ENCODE measurements around the gene TCF4. TPM values are rescaled to one million over a fixed set of nuclear protein-coding genes. Genes with fewer than 3 reads are reported as not detected.

Gene TCF4
- total RNA-seq, 5 donors from 2014 or later (not counting 1 experiment from before 2014, with no cell fraction given) = 2.6 to 11.0 (median 6.6) TPM

DNA sequence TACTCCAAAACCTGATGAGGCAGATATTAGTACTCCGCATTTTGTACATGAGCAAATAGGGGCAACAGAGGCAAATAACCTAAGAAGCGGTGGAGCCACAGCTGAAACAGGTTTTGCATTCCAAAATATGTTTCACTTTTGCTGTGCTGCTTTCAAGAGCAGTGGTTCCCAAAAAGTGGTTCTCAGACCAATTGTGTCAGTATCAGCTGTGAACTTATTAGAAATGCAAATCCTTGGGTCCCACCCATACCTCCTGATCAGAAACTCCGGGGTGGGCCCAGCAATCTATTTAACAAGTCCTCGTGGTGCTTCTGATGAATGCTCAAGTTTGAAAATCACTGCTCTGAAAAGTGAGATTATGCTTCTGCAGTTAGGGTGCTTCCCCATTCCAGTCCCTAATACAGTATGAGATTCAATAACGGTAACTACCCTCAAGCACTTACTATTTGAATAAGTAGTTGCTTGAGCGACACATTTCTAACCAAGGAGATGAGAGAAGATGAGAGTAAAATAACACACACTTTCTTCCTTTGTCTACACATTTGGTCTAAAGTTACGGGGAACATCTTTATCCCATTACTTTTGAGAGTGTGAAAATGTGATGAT, 17.8 kb upstream of the TCF4 start:
- Histone ChIP-seq H3K27ac (ENCODE audit: low read length) (no peak overlapping the region), H3K27me3 (replicated peaks in 1 of 2; ENCODE audit: control insufficient read depth in 2 of 2, extremely low read depth in 1 of 2, insufficient read depth in 2 of 2, low read length in 1 of 2) (no peaks in the 10 kb centered on the region), H3K4me3 (ENCODE audit: control insufficient read depth in 1 of 2, extremely low read depth in 1 of 2, low read length in 1 of 2) (no peak overlapping the region), H3K4me1 (ENCODE audit: control insufficient read depth in 1 of 2, extremely low read depth in 1 of 2, insufficient read depth in 2 of 2, low read length in 2 of 2) (no peaks in the 10 kb centered on the region), H3K36me3 (ENCODE audit: control insufficient read depth in 2 of 2, extremely low read depth in 1 of 2, insufficient read depth in 1 of 2, low read length in 1 of 2) (no peaks in the 10 kb centered on the region), H3K9me3 (no peaks in the 10 kb centered on the region)
- Mint-ChIP-seq H3K9me3 (peaks cover 0 to 7% (median 0%) of the 10 kb centered on the region in 3 donors), H3K4me1 (no peaks in the 10 kb centered on the region), H3K4me3 (no peak overlapping the region), H3K27me3 (peaks cover 0 to 7% of the 10 kb centered on the region in 2 donors), H3K36me3 (no peaks in the 10 kb centered on the region), H3K27ac (no peak overlapping the region)
- ChIA-PET POLR2A (no interaction called here), CTCF (no interaction called here)
- ATAC-seq (replicated peaks in 1 of 4) = no peak
- 100% methylated on average over 2 of the region's 7 CpGs for WGBS (ENCODE audit: insufficient coverage)
- DNase-seq = no peak

DNA sequence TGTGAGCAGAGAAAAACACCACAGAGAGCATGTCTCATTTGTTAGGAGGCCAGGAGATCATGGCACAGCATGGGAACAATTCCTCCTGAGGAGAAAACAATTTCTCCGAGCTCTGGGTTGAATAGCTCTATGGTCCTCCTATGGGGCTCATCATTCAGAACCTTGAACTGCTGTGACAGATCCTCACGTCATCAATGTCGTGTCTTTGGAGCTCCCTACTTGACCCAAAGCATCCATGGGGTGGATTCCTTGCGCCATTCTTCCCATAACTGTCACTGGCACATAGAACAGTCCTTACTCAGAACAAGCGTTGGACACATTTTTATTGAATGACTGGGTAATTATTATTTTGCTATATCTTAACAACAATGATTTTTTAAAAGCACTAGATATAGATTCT, 15.8 kb upstream of the TCF4 start:
- Histone ChIP-seq H3K36me3 (ENCODE audit: control insufficient read depth in 2 of 2, extremely low read depth in 1 of 2, insufficient read depth in 1 of 2, low read length in 1 of 2) (no peaks in the 10 kb centered on the region), H3K9me3 (no peaks in the 10 kb centered on the region), H3K27ac (ENCODE audit: low read length) (no peak overlapping the region), H3K4me3 (ENCODE audit: control insufficient read depth in 1 of 2, extremely low read depth in 1 of 2, low read length in 1 of 2) (no peak overlapping the region), H3K4me1 (ENCODE audit: control insufficient read depth in 1 of 2, extremely low read depth in 1 of 2, insufficient read depth in 2 of 2, low read length in 2 of 2) (no peaks in the 10 kb centered on the region), H3K27me3 (replicated peaks in 1 of 2; ENCODE audit: control insufficient read depth in 2 of 2, extremely low read depth in 1 of 2, insufficient read depth in 2 of 2, low read length in 1 of 2) (no peaks in the 10 kb centered on the region)
- CTCF ChIA-PET = no interaction called here
- DNase-seq (no peak), ATAC-seq (replicated peaks in 1 of 4) (no peak)
- Mint-ChIP-seq H3K4me1 (no peaks in the 10 kb centered on the region), H3K9me3 (peaks cover 0 to 2% (median 0%) of the 10 kb centered on the region in 3 donors), H3K27me3 (peaks cover 0 to 7% of the 10 kb centered on the region in 2 donors), H3K27ac (no peak overlapping the region), H3K36me3 (no peaks in the 10 kb centered on the region), H3K4me3 (no peak overlapping the region)
- POLR2A ChIA-PET = interaction anchor here in 1 of 2 donors (0.6 kb wide), 1 partner anchor 969 kb away, joined by 3 read pairs; no protein-coding TSS in a partner anchor
- WGBS (ENCODE audit: insufficient coverage) = 100% methylated on average over 1 of the region's 5 CpGs

DNA sequence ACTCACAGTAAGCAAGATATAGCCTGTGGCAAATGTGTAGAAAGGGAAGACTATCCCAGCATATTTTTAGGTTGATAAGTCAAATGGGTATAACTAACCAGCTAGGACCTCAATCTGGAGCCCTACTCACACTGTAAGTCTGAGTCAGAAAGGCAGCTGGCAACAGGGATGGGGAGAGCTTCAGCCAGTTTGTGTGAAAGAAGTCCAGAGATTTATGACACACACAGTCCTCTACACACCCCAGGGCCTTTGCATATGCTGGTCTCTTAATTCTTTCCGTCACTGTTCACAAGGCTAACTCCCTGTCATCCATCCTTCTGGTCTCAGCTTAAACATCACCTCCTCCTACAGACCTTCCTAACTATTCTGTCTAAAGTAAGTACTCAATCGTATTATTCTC, 5.9 kb upstream of the TCF4 start:
- 91% methylated on average over 1 of the region's 2 CpGs for WGBS (ENCODE audit: insufficient coverage)
- CTCF ChIA-PET = no interaction called here

GRCh38 chr18:55592572-55592971, 4.6 kb upstream of the TCF4 start:
- no peak overlapping the region for H3K27ac Mint-ChIP-seq
- peaks cover 0 to 10% of the 10 kb centered on the region in 2 experiments for H3K27me3 ChIP-seq (replicated peaks in 1 of 2; ENCODE audit: control insufficient read depth in 2 of 2, extremely low read depth in 1 of 2, insufficient read depth in 2 of 2, low read length in 1 of 2)
- ATAC-seq (replicated peaks in 1 of 4) (no peak), DNase-seq (no peak)
- peaks cover 4% of the 10 kb centered on the region for H3K36me3 Mint-ChIP-seq
- no peak overlapping the region for H3K27ac ChIP-seq (ENCODE audit: low read length)
- no peak overlapping the region for H3K4me3 Mint-ChIP-seq
- ChIA-PET CTCF (no interaction called here), POLR2A (no interaction called here)
- peaks cover 12 to 21% (median 15%) of the 10 kb centered on the region in 3 donors for H3K4me1 Mint-ChIP-seq
- no peaks in the 10 kb centered on the region for H3K9me3 Mint-ChIP-seq
- H3K36me3 ChIP-seq (ENCODE audit: control insufficient read depth in 2 of 2, extremely low read depth in 1 of 2, insufficient read depth in 1 of 2, low read length in 1 of 2) = no peaks in the 10 kb centered on the region
- peaks cover 7 to 31% of the 10 kb centered on the region in 2 donors for H3K27me3 Mint-ChIP-seq
- peaks cover 6 to 7% of the 10 kb centered on the region in 2 experiments for H3K4me1 ChIP-seq (ENCODE audit: control insufficient read depth in 1 of 2, extremely low read depth in 1 of 2, insufficient read depth in 2 of 2, low read length in 2 of 2)
- no peaks in the 10 kb centered on the region for H3K9me3 ChIP-seq
- no peak overlapping the region for H3K4me3 ChIP-seq (ENCODE audit: control insufficient read depth in 1 of 2, extremely low read depth in 1 of 2, low read length in 1 of 2)
- WGBS (ENCODE audit: insufficient coverage) = 79% methylated on average over 3 of the region's 4 CpGs

More for the DNA sequence above, 5.9 kb upstream of the TCF4 start:
- Histone ChIP-seq H3K4me3 (ENCODE audit: control insufficient read depth in 1 of 2, extremely low read depth in 1 of 2, low read length in 1 of 2) (no peak overlapping the region), H3K27ac (ENCODE audit: low read length) (no peak overlapping the region), H3K27me3 (replicated peaks in 1 of 2; ENCODE audit: control insufficient read depth in 2 of 2, extremely low read depth in 1 of 2, insufficient read depth in 2 of 2, low read length in 1 of 2) (peaks cover 0 to 7% of the 10 kb centered on the region in 2 experiments), H3K4me1 (ENCODE audit: control insufficient read depth in 1 of 2, extremely low read depth in 1 of 2, insufficient read depth in 2 of 2, low read length in 2 of 2) (peaks cover 6 to 7% of the 10 kb centered on the region in 2 experiments), H3K36me3 (ENCODE audit: control insufficient read depth in 2 of 2, extremely low read depth in 1 of 2, insufficient read depth in 1 of 2, low read length in 1 of 2) (no peaks in the 10 kb centered on the region), H3K9me3 (no peaks in the 10 kb centered on the region)
- ATAC-seq (replicated peaks in 1 of 4) (no peak), DNase-seq (no peak)
- H3K9me3 Mint-ChIP-seq = no peaks in the 10 kb centered on the region
- no peak overlapping the region for H3K4me3 Mint-ChIP-seq
- no peak overlapping the region for H3K27ac Mint-ChIP-seq
- POLR2A ChIA-PET = no interaction called here
- H3K27me3 Mint-ChIP-seq = peaks cover 3 to 22% of the 10 kb centered on the region in 2 donors
- H3K36me3 Mint-ChIP-seq = no peaks in the 10 kb centered on the region
- peaks cover 4 to 13% (median 10%) of the 10 kb centered on the region in 3 donors for H3K4me1 Mint-ChIP-seq

DNA sequence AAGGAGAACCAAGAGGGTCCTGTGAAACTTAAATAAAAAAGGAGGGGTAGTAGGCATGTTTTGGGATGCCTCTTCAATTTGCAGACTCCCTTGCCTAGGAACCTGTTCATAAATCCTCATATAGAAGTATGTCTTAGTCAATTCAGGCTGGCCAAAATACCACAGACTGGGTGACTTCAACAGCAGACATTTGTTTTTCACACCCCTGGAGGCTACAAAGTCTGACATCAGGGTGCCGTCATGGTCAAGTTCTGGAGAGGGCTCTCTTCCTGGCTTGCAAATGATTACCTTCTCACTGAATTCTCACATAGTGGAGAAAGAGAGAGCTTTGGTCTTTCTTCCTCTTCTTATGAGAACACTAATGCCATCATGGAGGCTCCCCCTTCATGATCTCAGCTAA, 4.1 kb upstream of the TCF4 start:
- ChIA-PET POLR2A (no interaction called here), CTCF (no interaction called here)
- H3K27me3 ChIP-seq (replicated peaks in 1 of 2; ENCODE audit: control insufficient read depth in 2 of 2, extremely low read depth in 1 of 2, insufficient read depth in 2 of 2, low read length in 1 of 2) = peaks cover 0 to 13% of the 10 kb centered on the region in 2 experiments
- H3K36me3 Mint-ChIP-seq = peaks cover 4% of the 10 kb centered on the region
- H3K4me3 ChIP-seq (ENCODE audit: control insufficient read depth in 1 of 2, extremely low read depth in 1 of 2, low read length in 1 of 2) = no peak overlapping the region
- DNase-seq (no peak), ATAC-seq (replicated peaks in 1 of 4) (no peak)
- no peak overlapping the region for H3K27ac ChIP-seq (ENCODE audit: low read length)
- H3K9me3 Mint-ChIP-seq = no peaks in the 10 kb centered on the region
- H3K27me3 Mint-ChIP-seq = peaks cover 11 to 34% of the 10 kb centered on the region in 2 donors
- H3K4me1 ChIP-seq (ENCODE audit: control insufficient read depth in 1 of 2, extremely low read depth in 1 of 2, insufficient read depth in 2 of 2, low read length in 2 of 2) = peaks cover 6 to 10% of the 10 kb centered on the region in 2 experiments
- WGBS (ENCODE audit: insufficient coverage) = no CpG with 5 or more reads among the region's 1 CpG
- H3K36me3 ChIP-seq (ENCODE audit: control insufficient read depth in 2 of 2, extremely low read depth in 1 of 2, insufficient read depth in 1 of 2, low read length in 1 of 2) = no peaks in the 10 kb centered on the region
- H3K4me1 Mint-ChIP-seq = peaks cover 17 to 25% (median 18%) of the 10 kb centered on the region in 3 donors
- H3K27ac Mint-ChIP-seq = no peak overlapping the region
- no peak overlapping the region for H3K4me3 Mint-ChIP-seq
- no peaks in the 10 kb centered on the region for H3K9me3 ChIP-seq

DNA sequence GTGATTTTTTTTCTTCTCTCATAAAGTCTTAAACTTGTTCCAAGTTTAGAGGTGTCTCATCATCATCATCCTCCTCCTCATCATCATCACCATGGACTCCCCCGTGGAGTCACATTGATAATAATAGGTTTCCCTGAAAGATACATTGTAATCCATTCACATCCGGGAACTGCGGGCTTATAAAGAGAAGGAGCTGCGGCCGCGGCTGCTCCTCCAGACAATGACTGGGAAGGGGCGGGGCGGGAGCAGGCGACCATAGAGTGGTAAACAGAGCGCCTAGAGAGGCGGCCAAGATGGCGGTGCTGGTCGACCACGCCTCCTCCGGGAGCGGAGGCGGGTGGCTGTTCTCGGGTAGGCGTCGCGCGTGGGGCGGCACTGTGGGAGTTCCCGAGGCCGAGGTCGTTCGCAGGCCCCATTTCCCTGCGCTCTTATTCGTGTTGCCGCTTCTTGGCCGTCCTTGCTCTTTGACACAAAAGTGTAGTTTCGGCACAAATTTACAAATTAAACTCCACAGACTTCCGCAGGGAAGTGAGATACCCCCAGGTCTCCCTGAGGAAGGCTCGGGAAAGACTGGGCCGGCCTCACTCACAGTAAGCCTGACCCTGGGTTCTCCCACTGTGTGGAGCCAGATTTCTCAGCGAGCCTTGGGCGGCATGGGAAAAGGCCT, 1.8 kb upstream of the TCF4 start:
- ATAC-seq (replicated peaks in 1 of 4) (peak; percentile 83 to 89 (median 86)), DNase-seq (peak; percentile 38 to 85 (median 67))
- WGBS (ENCODE audit: insufficient coverage) = 3% methylated on average over 29 of the region's 37 CpGs
- peaks cover 25 to 39% (median 27%) of the 10 kb centered on the region in 3 donors for H3K4me1 Mint-ChIP-seq
- Histone ChIP-seq H3K4me1 (ENCODE audit: control insufficient read depth in 1 of 2, extremely low read depth in 1 of 2, insufficient read depth in 2 of 2, low read length in 2 of 2) (peaks cover 6 to 10% of the 10 kb centered on the region in 2 experiments), H3K27me3 (replicated peaks in 1 of 2; ENCODE audit: control insufficient read depth in 2 of 2, extremely low read depth in 1 of 2, insufficient read depth in 2 of 2, low read length in 1 of 2) (peaks cover 0 to 18% of the 10 kb centered on the region in 2 experiments), H3K27ac (ENCODE audit: low read length) (peak overlapping the region; percentile 37), H3K36me3 (ENCODE audit: control insufficient read depth in 2 of 2, extremely low read depth in 1 of 2, insufficient read depth in 1 of 2, low read length in 1 of 2) (no peaks in the 10 kb centered on the region), H3K9me3 (no peaks in the 10 kb centered on the region), H3K4me3 (ENCODE audit: control insufficient read depth in 1 of 2, extremely low read depth in 1 of 2, low read length in 1 of 2) (peak overlapping the region; percentile 34 to 42)
- ChIA-PET CTCF (interaction anchor here in 1 of 2 donors (0.6 kb wide), 1 partner anchor 77 kb away, joined by 3 read pairs; no protein-coding TSS in a partner anchor), POLR2A (no interaction called here)
- peaks cover 4% of the 10 kb centered on the region for H3K36me3 Mint-ChIP-seq
- H3K27me3 Mint-ChIP-seq = peaks cover 33 to 55% of the 10 kb centered on the region in 2 donors
- no peaks in the 10 kb centered on the region for H3K9me3 Mint-ChIP-seq
- H3K27ac Mint-ChIP-seq = peak overlapping the region in 1 of 2 donors; percentile 61
- H3K4me3 Mint-ChIP-seq = peak overlapping the region; percentile 74 to 90 (median 81)

All from T-cell (primary cell).